T-helper 1 cell treated with Interleukin-12 subunit alpha and Interleukin-12 subunit beta and Interleukin-4 antibody, amounts not matched to agents 30 μg/mL and 1 μg/mL, for 36 hours (primary cell): ENCODE data around the gene RASSF7.

ENCODE experiments used
- H3K27ac Mint-ChIP-seq: one replicate; pipeline ENCODE4 v1.8.0; 2021; ENCODE audit warnings: mild to moderate bottlenecking, mixed read lengths
- H3K27me3 Mint-ChIP-seq: one replicate; pipeline ENCODE4 v1.8.0; 2021; ENCODE audit warnings: low read depth, mixed read lengths
- H3K36me3 Mint-ChIP-seq: one replicate; pipeline ENCODE4 v1.8.0; 2021; ENCODE audit warnings: low read depth, mixed read lengths
- H3K4me1 Mint-ChIP-seq: one replicate; pipeline ENCODE4 v1.8.0; 2021; ENCODE audit warnings: low read depth, mixed read lengths
- H3K4me3 Mint-ChIP-seq: one replicate; pipeline ENCODE4 v1.8.0; 2021; ENCODE audit warnings: mild to moderate bottlenecking, moderate library complexity, mixed read lengths
- H3K9me3 Mint-ChIP-seq: one replicate; pipeline ENCODE4 v1.8.0; 2021; ENCODE audit warnings: mixed read lengths

The RASSF7 gene

GRCh38 chr11:575996-576768, 15.4 kb downstream of the RASSF7 start, which contains the start of gene PHRF1:
Gene PHRF1, plus strand, starts transcription at chr11:576470. Its CDS starts 5,043 bp downstream, at chr11:581513.
- Mint-ChIP-seq H3K9me3 (no peaks in the 10 kb centered on the region), H3K4me1 (peaks cover 30% of the 10 kb centered on the region), H3K4me3 (peak within 1 kb of the TSS; percentile 91), H3K27ac (peak within 1 kb of the TSS; percentile 100), H3K27me3 (peaks cover 12% of the 10 kb centered on the region), H3K36me3 (peaks cover 8% of the 10 kb centered on the region)

- Mint-ChIP-seq H3K4me1 (peaks cover 33% of the 10 kb centered on the region), H3K4me3 (peak overlapping the region; percentile 91), H3K9me3 (no peaks in the 10 kb centered on the region), H3K27ac (peak overlapping the region; percentile 80), H3K27me3 (peaks cover 12% of the 10 kb centered on the region), H3K36me3 (peaks cover 14% of the 10 kb centered on the region)
Measured at GRCh38 chr11:576811-577610, 16.2 kb downstream of the RASSF7 start.

GRCh38 chr11:577611-577894, 16.8 kb downstream of the RASSF7 start:
- H3K27ac Mint-ChIP-seq = peak overlapping the region; percentile 80
- H3K9me3 Mint-ChIP-seq = no peaks in the 10 kb centered on the region
- H3K4me3 Mint-ChIP-seq = peak overlapping the region; percentile 91
- H3K27me3 Mint-ChIP-seq = peaks cover 12% of the 10 kb centered on the region
- H3K36me3 Mint-ChIP-seq = peaks cover 14% of the 10 kb centered on the region
- H3K4me1 Mint-ChIP-seq = peaks cover 33% of the 10 kb centered on the region

- Mint-ChIP-seq H3K4me1 (peaks cover 33% of the 10 kb centered on the region), H3K9me3 (no peaks in the 10 kb centered on the region), H3K36me3 (peaks cover 14% of the 10 kb centered on the region), H3K4me3 (peak overlapping the region; percentile 91), H3K27ac (no peak overlapping the region), H3K27me3 (peaks cover 12% of the 10 kb centered on the region)
Measured at GRCh38 chr11:578276-579035, 17.7 kb downstream of the RASSF7 start.

- H3K4me3 Mint-ChIP-seq = no peak overlapping the region
- H3K27me3 Mint-ChIP-seq = peaks cover 2% of the 10 kb centered on the region
- peaks cover 22% of the 10 kb centered on the region for H3K4me1 Mint-ChIP-seq
- no peak overlapping the region for H3K27ac Mint-ChIP-seq
- no peaks in the 10 kb centered on the region for H3K9me3 Mint-ChIP-seq
- peaks cover 18% of the 10 kb centered on the region for H3K36me3 Mint-ChIP-seq
Measured at GRCh38 chr11:579830-580601, 19.2 kb downstream of the RASSF7 start.

- Mint-ChIP-seq H3K4me1 (peaks cover 24% of the 10 kb centered on the region), H3K36me3 (peaks cover 21% of the 10 kb centered on the region), H3K27me3 (no peaks in the 10 kb centered on the region), H3K27ac (peak overlapping the region; percentile 41), H3K4me3 (no peak overlapping the region), H3K9me3 (no peaks in the 10 kb centered on the region)
Measured at GRCh38 chr11:581342-581741, 20.6 kb downstream of the RASSF7 start.

- Mint-ChIP-seq H3K27ac (no peak overlapping the region), H3K4me1 (peaks cover 26% of the 10 kb centered on the region), H3K27me3 (no peaks in the 10 kb centered on the region), H3K9me3 (no peaks in the 10 kb centered on the region), H3K4me3 (no peak overlapping the region), H3K36me3 (peaks cover 23% of the 10 kb centered on the region)
Measured at GRCh38 chr11:581752-582151, 21.0 kb downstream of the RASSF7 start.

GRCh38 chr11:584287-584686, 23.5 kb downstream of the RASSF7 start:
- no peak overlapping the region for H3K27ac Mint-ChIP-seq
- H3K36me3 Mint-ChIP-seq = peaks cover 31% of the 10 kb centered on the region
- H3K9me3 Mint-ChIP-seq = no peaks in the 10 kb centered on the region
- H3K27me3 Mint-ChIP-seq = no peaks in the 10 kb centered on the region
- H3K4me3 Mint-ChIP-seq = no peak overlapping the region
- H3K4me1 Mint-ChIP-seq = peaks cover 22% of the 10 kb centered on the region

- no peaks in the 10 kb centered on the region for H3K9me3 Mint-ChIP-seq
- peaks cover 40% of the 10 kb centered on the region for H3K36me3 Mint-ChIP-seq
- no peak overlapping the region for H3K4me3 Mint-ChIP-seq
- peak overlapping the region; percentile 59 for H3K27ac Mint-ChIP-seq
- H3K4me1 Mint-ChIP-seq = peaks cover 19% of the 10 kb centered on the region
- no peaks in the 10 kb centered on the region for H3K27me3 Mint-ChIP-seq
Measured at GRCh38 chr11:586376-587316, 25.9 kb downstream of the RASSF7 start.

- H3K27me3 Mint-ChIP-seq = no peaks in the 10 kb centered on the region
- H3K36me3 Mint-ChIP-seq = peaks cover 40% of the 10 kb centered on the region
- H3K27ac Mint-ChIP-seq = peak overlapping the region; percentile 99
- H3K9me3 Mint-ChIP-seq = no peaks in the 10 kb centered on the region
- peak overlapping the region; percentile 84 for H3K4me3 Mint-ChIP-seq
- peaks cover 19% of the 10 kb centered on the region for H3K4me1 Mint-ChIP-seq
Measured at GRCh38 chr11:587546-587945, 26.8 kb downstream of the RASSF7 start.

- peak overlapping the region; percentile 99 for H3K27ac Mint-ChIP-seq
- no peaks in the 10 kb centered on the region for H3K9me3 Mint-ChIP-seq
- peaks cover 19% of the 10 kb centered on the region for H3K4me1 Mint-ChIP-seq
- H3K4me3 Mint-ChIP-seq = peak overlapping the region; percentile 84
- H3K27me3 Mint-ChIP-seq = no peaks in the 10 kb centered on the region
- H3K36me3 Mint-ChIP-seq = peaks cover 42% of the 10 kb centered on the region
Measured at GRCh38 chr11:587978-588380, 27.2 kb downstream of the RASSF7 start.

GRCh38 chr11:589798-590197, 29.0 kb downstream of the RASSF7 start:
- no peaks in the 10 kb centered on the region for H3K27me3 Mint-ChIP-seq
- H3K9me3 Mint-ChIP-seq = no peaks in the 10 kb centered on the region
- no peak overlapping the region for H3K4me3 Mint-ChIP-seq
- no peak overlapping the region for H3K27ac Mint-ChIP-seq
- H3K4me1 Mint-ChIP-seq = peaks cover 19% of the 10 kb centered on the region
- peaks cover 42% of the 10 kb centered on the region for H3K36me3 Mint-ChIP-seq

- Mint-ChIP-seq H3K4me1 (peaks cover 19% of the 10 kb centered on the region), H3K9me3 (no peaks in the 10 kb centered on the region), H3K4me3 (no peak overlapping the region), H3K27ac (no peak overlapping the region), H3K27me3 (no peaks in the 10 kb centered on the region), H3K36me3 (peaks cover 42% of the 10 kb centered on the region)
Measured at GRCh38 chr11:590997-591396, 30.2 kb downstream of the RASSF7 start.
